SK-N-SH (cell line): ENCODE measurements around the gene SP7.

ENCODE experiments used
- CHD2 ChIP-seq: fragments of 150-350 bp; IDR thresholded peaks from 2 replicates; pipeline ENCODE4 v1.6.1; 2018; ENCODE audit warnings: low read length; ENCODE audit not compliant: partially characterized antibody
- GABPA ChIP-seq: IDR thresholded peaks from 2 replicates; pipeline ENCODE4 v1.4.0; 2012; ENCODE audit warnings: low read depth, mild to moderate bottlenecking
- GATA2 ChIP-seq: sonication (generic); formaldehyde crosslinking; IDR thresholded peaks from 2 replicates; pipeline ENCODE4 v1.5.0; 2020; ENCODE audit warnings: mild to moderate bottlenecking, missing genetic modification reagents
- JUND ChIP-seq: IDR thresholded peaks from 2 replicates; pipeline ENCODE4 v1.4.0; 2012
- NFIC ChIP-seq: IDR thresholded peaks from 2 replicates; pipeline ENCODE4 v1.4.0; 2012; ENCODE audit warnings: borderline replicate concordance
- POLR2AphosphoS5 ChIP-seq: IDR thresholded peaks from 2 replicates; pipeline ENCODE4 v1.6.1; 2012; ENCODE audit warnings: low read depth, low read length
- RAD21 ChIP-seq: IDR thresholded peaks from 2 replicates; pipeline ENCODE4 v1.6.1; 2012; ENCODE audit warnings: mild to moderate bottlenecking, low read length
- RCOR1 ChIP-seq: fragments of 150-350 bp; IDR thresholded peaks from 2 replicates; pipeline ENCODE4 v1.6.1; 2017; ENCODE audit warnings: antibody characterized with exemption, low read length
- TAF1 ChIP-seq: IDR thresholded peaks from 2 replicates; pipeline ENCODE4 v1.6.1; 2012; ENCODE audit warnings: low read depth, mild to moderate bottlenecking, low read length, moderate library complexity, borderline replicate concordance
- USF1 ChIP-seq: IDR thresholded peaks from 2 replicates; pipeline ENCODE4 v1.4.0; 2012; ENCODE audit warnings: low read depth, borderline replicate concordance
- TF ChIP-seq, protein P1 (sequence below): fragments of 200-600 bp; sonication (generic); IDR thresholded peaks from 2 replicates; pipeline ENCODE4 v1.6.1; 2017; ENCODE audit warnings: antibody characterized with exemption, mild to moderate bottlenecking, moderate library complexity

GRCh38 chr12:53338017-53338416, 1.9 kb upstream of the SP7 start:
- no peak for TF ChIP-seq GATA2 (CRISPR knock-in tag)
- TF ChIP-seq, protein P1, sequence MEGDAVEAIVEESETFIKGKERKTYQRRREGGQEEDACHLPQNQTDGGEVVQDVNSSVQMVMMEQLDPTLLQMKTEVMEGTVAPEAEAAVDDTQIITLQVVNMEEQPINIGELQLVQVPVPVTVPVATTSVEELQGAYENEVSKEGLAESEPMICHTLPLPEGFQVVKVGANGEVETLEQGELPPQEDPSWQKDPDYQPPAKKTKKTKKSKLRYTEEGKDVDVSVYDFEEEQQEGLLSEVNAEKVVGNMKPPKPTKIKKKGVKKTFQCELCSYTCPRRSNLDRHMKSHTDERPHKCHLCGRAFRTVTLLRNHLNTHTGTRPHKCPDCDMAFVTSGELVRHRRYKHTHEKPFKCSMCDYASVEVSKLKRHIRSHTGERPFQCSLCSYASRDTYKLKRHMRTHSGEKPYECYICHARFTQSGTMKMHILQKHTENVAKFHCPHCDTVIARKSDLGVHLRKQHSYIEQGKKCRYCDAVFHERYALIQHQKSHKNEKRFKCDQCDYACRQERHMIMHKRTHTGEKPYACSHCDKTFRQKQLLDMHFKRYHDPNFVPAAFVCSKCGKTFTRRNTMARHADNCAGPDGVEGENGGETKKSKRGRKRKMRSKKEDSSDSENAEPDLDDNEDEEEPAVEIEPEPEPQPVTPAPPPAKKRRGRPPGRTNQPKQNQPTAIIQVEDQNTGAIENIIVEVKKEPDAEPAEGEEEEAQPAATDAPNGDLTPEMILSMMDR: no peak
- no peak for TF ChIP-seq POLR2AphosphoS5
- TF ChIP-seq TAF1: no peak
- TF ChIP-seq JUND: no peak
- TF ChIP-seq RAD21: no peak
- TF ChIP-seq CHD2: no peak
- no peak for TF ChIP-seq NFIC
- no peak for TF ChIP-seq GABPA
- no peak for TF ChIP-seq RCOR1
- no peak for TF ChIP-seq USF1
